KMS-11 (cell line): ENCODE measurements around the gene LINGO3.

ENCODE experiments used
- H2AFZ ChIP-seq: fragments of 200-600 bp; sonication (generic); 2 replicates; pipeline ENCODE4 v1.6.1; 2016; ENCODE audit warnings: antibody characterized with exemption, mixed run types, low read depth
- H3K27ac ChIP-seq: fragments of 200-600 bp; sonication (generic); 2 replicates; pipeline ENCODE4 v1.6.1; 2016; ENCODE audit warnings: mild to moderate bottlenecking, mixed run types
- H3K27me3 ChIP-seq: fragments of 200-600 bp; sonication (generic); 2 replicates; pipeline ENCODE4 v1.6.1; 2017; ENCODE audit warnings: mild to moderate bottlenecking, low read depth, mixed run types, moderate library complexity; ENCODE audit not compliant: insufficient read depth
- H3K36me3 ChIP-seq: fragments of 200-600 bp; sonication (generic); 2 replicates; pipeline ENCODE4 v1.6.1; 2017; ENCODE audit warnings: mild to moderate bottlenecking, mixed run types; ENCODE audit not compliant: insufficient read depth
- H3K4me1 ChIP-seq: fragments of 200-600 bp; sonication (generic); 2 replicates; pipeline ENCODE4 v1.6.1; 2016; ENCODE audit warnings: mild to moderate bottlenecking, low read depth, mixed run types; ENCODE audit not compliant: poor library complexity, severe bottlenecking
- H3K4me2 ChIP-seq: fragments of 200-600 bp; sonication (generic); 2 replicates; pipeline ENCODE4 v1.7.0; 2016; ENCODE audit warnings: mild to moderate bottlenecking, mixed run types
- H3K4me3 ChIP-seq: fragments of 200-600 bp; sonication (generic); IDR thresholded peaks from 2 replicates; pipeline ENCODE4 v1.6.1; 2017; ENCODE audit warnings: low read depth, low read length, mixed read lengths; ENCODE audit not compliant: insufficient read depth
- H3K79me2 ChIP-seq: fragments of 200-600 bp; sonication (generic); 2 replicates; pipeline ENCODE4 v1.6.1; 2016; ENCODE audit warnings: low read depth, mixed run types; ENCODE audit not compliant: insufficient read depth
- H3K9ac ChIP-seq: fragments of 200-600 bp; sonication (generic); 2 replicates; pipeline ENCODE4 v1.6.1; 2016; ENCODE audit warnings: mild to moderate bottlenecking, mixed run types
- H4K20me1 ChIP-seq: fragments of 200-600 bp; sonication (generic); 2 replicates; pipeline ENCODE4 v1.6.1; 2016; ENCODE audit warnings: mild to moderate bottlenecking, mixed run types; ENCODE audit not compliant: insufficient read depth
- TF ChIP-seq, protein P1 (sequence below): fragments of 200-600 bp; sonication (generic); conservative IDR thresholded peaks from 2 replicates; pipeline ENCODE4 v1.6.1; 2017; ENCODE audit warnings: low read depth, mild to moderate bottlenecking, antibody characterized with exemption, low read length, moderate library complexity, mixed read lengths

Gene LINGO3

DNA sequence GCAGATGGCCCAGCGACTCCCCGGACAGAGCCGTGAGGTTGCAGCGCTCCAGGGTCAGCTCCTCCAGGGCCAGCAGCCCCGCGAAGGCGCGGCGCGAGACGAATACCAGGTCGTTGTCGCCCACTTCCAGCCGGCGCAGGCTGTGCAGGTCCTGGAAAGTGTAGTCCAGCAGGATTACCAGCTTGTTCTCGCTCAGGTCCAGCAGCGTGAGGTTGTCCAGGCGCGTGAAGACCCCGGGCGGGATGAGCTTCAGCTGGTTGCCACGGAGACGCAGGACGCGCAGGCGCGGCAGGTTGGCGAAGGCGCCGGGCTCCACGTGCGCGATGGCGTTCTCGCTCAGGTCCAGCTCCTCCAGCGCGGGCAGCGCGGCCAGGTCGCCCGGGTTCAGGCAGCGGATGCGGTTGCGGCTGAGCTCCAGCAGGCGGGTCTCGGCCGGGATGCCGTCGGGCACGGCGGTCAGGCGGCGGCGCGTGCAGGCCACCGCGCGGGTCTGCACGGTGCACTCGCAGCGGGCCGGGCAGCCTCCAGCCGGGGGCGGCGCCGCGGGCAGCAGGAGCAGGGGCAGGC is 16.7 kb downstream of the LINGO3 start:
- H3K4me3 ChIP-seq: no peak overlapping the region
- H3K4me2 ChIP-seq: no peak overlapping the region
- peaks cover 7% of the 10 kb centered on the region for H3K4me1 ChIP-seq
- TF ChIP-seq, protein P1, sequence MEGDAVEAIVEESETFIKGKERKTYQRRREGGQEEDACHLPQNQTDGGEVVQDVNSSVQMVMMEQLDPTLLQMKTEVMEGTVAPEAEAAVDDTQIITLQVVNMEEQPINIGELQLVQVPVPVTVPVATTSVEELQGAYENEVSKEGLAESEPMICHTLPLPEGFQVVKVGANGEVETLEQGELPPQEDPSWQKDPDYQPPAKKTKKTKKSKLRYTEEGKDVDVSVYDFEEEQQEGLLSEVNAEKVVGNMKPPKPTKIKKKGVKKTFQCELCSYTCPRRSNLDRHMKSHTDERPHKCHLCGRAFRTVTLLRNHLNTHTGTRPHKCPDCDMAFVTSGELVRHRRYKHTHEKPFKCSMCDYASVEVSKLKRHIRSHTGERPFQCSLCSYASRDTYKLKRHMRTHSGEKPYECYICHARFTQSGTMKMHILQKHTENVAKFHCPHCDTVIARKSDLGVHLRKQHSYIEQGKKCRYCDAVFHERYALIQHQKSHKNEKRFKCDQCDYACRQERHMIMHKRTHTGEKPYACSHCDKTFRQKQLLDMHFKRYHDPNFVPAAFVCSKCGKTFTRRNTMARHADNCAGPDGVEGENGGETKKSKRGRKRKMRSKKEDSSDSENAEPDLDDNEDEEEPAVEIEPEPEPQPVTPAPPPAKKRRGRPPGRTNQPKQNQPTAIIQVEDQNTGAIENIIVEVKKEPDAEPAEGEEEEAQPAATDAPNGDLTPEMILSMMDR: no peak
- H3K27ac ChIP-seq: no peak overlapping the region
- no peaks in the 10 kb centered on the region for H3K36me3 ChIP-seq
- H3K27me3 ChIP-seq: no peaks in the 10 kb centered on the region; the same call in 1 of the 2 replicates
- no peak overlapping the region for H2AFZ ChIP-seq
- H3K9ac ChIP-seq: no peak overlapping the region
- H4K20me1 ChIP-seq: no peaks in the 10 kb centered on the region
- H3K79me2 ChIP-seq: no peaks in the 10 kb centered on the region

DNA sequence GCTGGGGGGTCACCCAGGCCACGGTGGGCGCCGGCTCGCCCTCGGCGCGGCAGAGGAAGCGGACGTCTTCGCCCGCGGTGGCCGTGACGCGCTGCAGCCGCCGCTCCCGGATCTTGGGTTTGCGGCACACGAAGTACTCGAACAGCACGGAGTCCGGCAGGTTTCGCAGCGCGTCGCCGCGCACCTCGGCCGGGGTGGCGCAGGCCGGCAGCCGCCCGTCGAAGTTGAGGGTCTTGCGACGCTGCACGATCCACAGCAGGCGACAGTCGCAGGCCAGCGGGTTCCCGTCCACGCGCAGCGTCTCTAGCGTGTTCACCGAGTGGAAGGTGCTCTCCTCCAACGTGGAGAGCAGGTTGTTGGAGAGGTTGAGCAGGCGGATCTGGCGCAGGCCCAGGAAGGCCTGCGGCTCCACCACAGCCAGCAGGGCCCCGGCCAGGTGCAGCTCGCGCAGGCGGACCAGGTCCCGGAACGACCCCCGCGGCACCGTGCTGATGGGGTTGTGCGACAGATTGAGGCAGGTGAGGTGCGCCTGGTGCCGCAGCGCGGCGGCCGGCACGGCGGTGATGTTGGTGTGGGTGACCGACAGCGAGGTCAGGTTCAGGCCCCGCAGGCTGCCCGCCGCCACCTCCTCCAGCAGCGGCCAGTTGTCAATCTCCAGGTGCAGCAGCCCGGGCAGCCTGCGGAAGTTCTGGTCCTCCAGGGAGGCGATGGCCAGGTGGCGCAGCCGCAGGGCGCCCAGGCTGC is 17.3 kb downstream of the LINGO3 start:
- Histone ChIP-seq H3K79me2 (no peaks in the 10 kb centered on the region), H2AFZ (no peak overlapping the region), H3K27ac (no peak overlapping the region), H3K36me3 (no peaks in the 10 kb centered on the region), H3K4me3 (no peak overlapping the region), H4K20me1 (no peaks in the 10 kb centered on the region), H3K4me2 (no peak overlapping the region; the same call in 1 of the 2 replicates), H3K27me3 (no peaks in the 10 kb centered on the region; the same call in 1 of the 2 replicates), H3K4me1 (peaks cover 7% of the 10 kb centered on the region), H3K9ac (no peak overlapping the region)
- TF ChIP-seq, protein P1: no peak

DNA sequence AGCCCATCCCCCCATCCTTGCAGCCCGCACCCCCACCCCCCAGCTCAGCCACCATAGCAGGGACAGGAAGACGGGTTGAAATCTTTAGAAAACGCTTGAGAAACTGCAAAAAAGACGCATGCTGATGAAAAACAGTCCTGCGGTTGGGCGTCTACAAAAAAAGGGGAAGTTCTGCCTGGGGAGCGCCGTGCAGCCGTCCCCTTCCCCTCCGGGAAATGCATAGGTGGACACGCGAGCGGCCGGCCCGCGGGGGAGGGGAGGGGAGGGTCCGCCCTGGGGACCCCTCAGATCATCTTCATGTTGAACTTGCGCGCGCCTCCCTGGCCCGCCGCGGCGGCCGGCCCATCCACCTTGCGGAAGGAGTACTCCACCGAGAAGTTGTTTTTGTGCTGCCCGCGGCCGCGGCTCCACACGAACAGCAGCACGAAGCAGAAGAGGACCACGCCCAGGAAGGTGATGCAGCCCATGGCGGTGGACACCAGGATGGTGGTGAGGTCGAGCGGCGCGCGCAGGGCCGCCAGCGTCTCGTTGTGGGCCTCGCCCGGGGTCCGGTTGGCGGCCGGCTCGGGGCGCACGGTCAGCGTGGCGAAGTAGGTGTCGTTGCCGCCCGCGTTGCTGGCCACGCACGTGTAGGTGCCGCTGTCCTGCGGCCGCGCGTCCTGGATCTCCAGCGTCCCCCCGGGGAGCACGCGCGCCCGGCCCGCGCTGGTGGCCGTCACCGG is 18.1 kb downstream of the LINGO3 start:
- Histone ChIP-seq H3K4me1 (peaks cover 7% of the 10 kb centered on the region), H3K79me2 (no peaks in the 10 kb centered on the region), H4K20me1 (no peaks in the 10 kb centered on the region), H3K4me3 (no peak overlapping the region), H2AFZ (peak overlapping the region; percentile 59), H3K36me3 (no peaks in the 10 kb centered on the region), H3K9ac (no peak overlapping the region; the same call in 1 of the 2 replicates), H3K27me3 (no peaks in the 10 kb centered on the region; the same call in 1 of the 2 replicates), H3K4me2 (peak overlapping the region; percentile 48; the same call in 1 of the 2 replicates), H3K27ac (no peak overlapping the region)
- TF ChIP-seq, protein P1: no peak

DNA sequence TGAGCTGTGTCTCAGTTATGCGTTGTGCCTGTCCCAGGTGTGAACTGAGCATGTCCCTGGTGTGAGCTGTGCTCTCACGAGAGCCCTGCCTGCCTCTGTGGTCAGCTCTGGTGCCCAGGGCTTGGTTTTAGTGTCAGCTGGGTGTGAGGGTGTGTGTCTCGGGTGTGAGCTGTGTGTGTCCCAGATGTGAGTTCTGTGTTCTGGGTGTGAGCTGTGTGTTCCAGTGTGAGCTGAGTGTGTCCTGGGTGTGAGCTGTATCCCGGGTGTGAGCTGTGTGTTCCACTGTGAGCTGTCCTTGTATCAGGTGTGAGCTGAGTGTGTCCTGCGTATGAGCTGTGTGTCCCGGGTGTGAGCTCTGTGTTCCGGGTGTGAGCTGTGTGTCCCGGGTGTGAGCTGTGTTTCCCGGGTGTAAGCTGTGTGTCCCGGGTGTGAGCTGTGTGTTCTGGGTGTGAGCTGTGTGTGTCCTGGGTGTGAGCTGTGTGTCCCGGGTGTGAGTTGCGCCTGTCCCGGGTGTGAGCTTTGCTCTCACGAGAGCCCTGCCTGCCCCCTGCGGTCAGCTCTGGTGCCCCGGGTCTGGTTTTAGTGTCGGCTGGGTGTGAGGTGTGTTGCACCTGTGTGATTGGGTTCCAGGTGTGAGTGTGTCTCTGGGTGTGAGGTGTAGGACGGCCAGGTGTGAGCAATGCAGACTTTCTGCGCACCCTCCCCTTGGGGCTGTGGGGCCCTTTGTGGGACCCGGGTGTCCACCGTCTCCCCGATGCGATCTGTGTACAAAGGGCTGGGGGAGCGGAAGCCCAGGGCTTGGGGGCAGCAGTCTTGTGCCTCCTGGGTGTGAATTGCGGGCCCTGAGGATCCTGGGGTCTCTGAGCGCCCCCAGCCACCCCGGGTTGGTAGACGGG is 18.9 kb downstream of the LINGO3 start:
- no peak overlapping the region for H3K27ac ChIP-seq
- no peaks in the 10 kb centered on the region for H4K20me1 ChIP-seq
- TF ChIP-seq, protein P1: no peak
- H3K27me3 ChIP-seq: no peaks in the 10 kb centered on the region
- H3K79me2 ChIP-seq: no peaks in the 10 kb centered on the region
- no peak overlapping the region for H3K4me3 ChIP-seq
- H3K4me1 ChIP-seq: peaks cover 7% of the 10 kb centered on the region
- H3K9ac ChIP-seq: no peak overlapping the region
- H2AFZ ChIP-seq: peak overlapping the region; percentile 59; the same call in 1 of the 2 replicates
- no peaks in the 10 kb centered on the region for H3K36me3 ChIP-seq
- no peak overlapping the region for H3K4me2 ChIP-seq
